OCI-LY7 (cell line): ENCODE measurements around the gene KRT38.

Experiments
- CTCF ChIP-seq: fragments of 200-600 bp; sonication (generic); conservative IDR thresholded peaks from 2 replicates; pipeline ENCODE4 v1.5.1; 2014; ENCODE audit warnings: mild to moderate bottlenecking, antibody characterized with exemption, low read length, moderate library complexity, mixed read lengths
- EZH2phosphoT487 ChIP-seq: fragments of 200-600 bp; sonication (generic); IDR thresholded peaks from 2 replicates; pipeline ENCODE4 v1.6.1; 2018; ENCODE audit warnings: low read depth, borderline replicate concordance, mild to moderate bottlenecking, mixed run types, antibody characterized with exemption, low read length, moderate library complexity, mixed read lengths

GRCh38 chr17:41390411-41390938, 50.3 kb downstream of the KRT38 start:
- TF ChIP-seq CTCF (no peak), EZH2phosphoT487 (no peak)
